RWPE1 (cell line): ENCODE measurements around the gene CD1C.

Experiments
- CTCF ChIA-PET: fragments of 350-600 bp; sonication (Branson Sonifier 250); formaldehyde crosslinking; extraction: SDS; loops from one replicate; lab custom pipeline; 2021; lab: Yijun Ruan, JAX
- POLR2A ChIA-PET: fragments of 400-600 bp; formaldehyde crosslinking; extraction: SDS; loops from one replicate; lab custom pipeline; 2020; ENCODE audit warnings: antibody characterized with exemption; ENCODE audit not compliant: low non-redundant PET; lab: Yijun Ruan, JAX
- DNase-seq: peaks from one replicate; pipeline ENCODE4 v3.0.0; 2012; ENCODE audit warnings: low spot score
- H3K27ac ChIP-seq: fragments of 450-650 bp; 2 replicates; pipeline ENCODE4 v1.5.1; 2017
- CTCF ChIP-seq: fragments of 450-650 bp; conservative IDR thresholded peaks from 2 replicates; pipeline ENCODE4 v1.5.1; 2017; ENCODE audit warnings: low read depth, mild to moderate bottlenecking

CD1C gene

GRCh38 chr1:158289811-158290210 lies at the start of gene CD1C:
TSS of gene CD1C (plus strand) at chr1:158289923. CDS start at chr1:158290065, 142 bp downstream.
- CTCF ChIA-PET: no interaction called here

GRCh38 chr1:158246650-158247049 lies 43.1 kb upstream of the CD1C start:
- no peak overlapping the region for H3K27ac ChIP-seq
- CTCF ChIA-PET: interaction anchor here (0.6 kb wide), 1 partner anchor 13 kb away, joined by 5 read pairs; no protein-coding TSS in a partner anchor
- POLR2A ChIA-PET: no interaction called here
- no peak for TF ChIP-seq CTCF
- DNase-seq: peak; percentile 23

More at GRCh38 chr1:158289811-158290210, at the start of gene CD1C:
- no peak within 1 kb of the TSS for H3K27ac ChIP-seq
- TF ChIP-seq CTCF: no peak
- no peak for DNase-seq
- POLR2A ChIA-PET: no interaction called here

GRCh38 chr1:158248118-158248517 lies 41.6 kb upstream of the CD1C start:
- CTCF ChIA-PET: no interaction called here
- no peak for DNase-seq
- H3K27ac ChIP-seq: no peak overlapping the region
- POLR2A ChIA-PET: no interaction called here
- no peak for TF ChIP-seq CTCF

- CTCF ChIA-PET: interaction anchor here (0.6 to 0.7 kb wide), 3 partner anchors 282 to 1246 kb away, joined by 3 to 4 read pairs (median 3); no protein-coding TSS in a partner anchor
- DNase-seq: no peak
- H3K27ac ChIP-seq: no peak overlapping the region
- TF ChIP-seq CTCF: no peak
- POLR2A ChIA-PET: no interaction called here
Measured at GRCh38 chr1:158248771-158249170, 41.0 kb upstream of the CD1C start.

GRCh38 chr1:158249646-158250045 lies 40.1 kb upstream of the CD1C start:
- ChIA-PET CTCF (no interaction called here), POLR2A (no interaction called here)
- H3K27ac ChIP-seq: no peak overlapping the region
- no peak for DNase-seq
- TF ChIP-seq CTCF: no peak

GRCh38 chr1:158251163-158251562 lies 38.6 kb upstream of the CD1C start:
- TF ChIP-seq CTCF: no peak
- ChIA-PET CTCF (interaction anchor here (0.5 kb wide), 1 partner anchor 724 kb away, joined by 3 read pairs; no protein-coding TSS in a partner anchor), POLR2A (no interaction called here)
- no peak for DNase-seq
- no peak overlapping the region for H3K27ac ChIP-seq
